GM21619 (cell line): ENCODE data around the gene LYPD1.

Experiments
- ATAC-seq: cut with Tn5 transposase; IDR thresholded peaks from one replicate; pipeline ENCODE4 v1.9.1; 2021; ENCODE audit not compliant: unreplicated experiment

The LYPD1 gene

DNA sequence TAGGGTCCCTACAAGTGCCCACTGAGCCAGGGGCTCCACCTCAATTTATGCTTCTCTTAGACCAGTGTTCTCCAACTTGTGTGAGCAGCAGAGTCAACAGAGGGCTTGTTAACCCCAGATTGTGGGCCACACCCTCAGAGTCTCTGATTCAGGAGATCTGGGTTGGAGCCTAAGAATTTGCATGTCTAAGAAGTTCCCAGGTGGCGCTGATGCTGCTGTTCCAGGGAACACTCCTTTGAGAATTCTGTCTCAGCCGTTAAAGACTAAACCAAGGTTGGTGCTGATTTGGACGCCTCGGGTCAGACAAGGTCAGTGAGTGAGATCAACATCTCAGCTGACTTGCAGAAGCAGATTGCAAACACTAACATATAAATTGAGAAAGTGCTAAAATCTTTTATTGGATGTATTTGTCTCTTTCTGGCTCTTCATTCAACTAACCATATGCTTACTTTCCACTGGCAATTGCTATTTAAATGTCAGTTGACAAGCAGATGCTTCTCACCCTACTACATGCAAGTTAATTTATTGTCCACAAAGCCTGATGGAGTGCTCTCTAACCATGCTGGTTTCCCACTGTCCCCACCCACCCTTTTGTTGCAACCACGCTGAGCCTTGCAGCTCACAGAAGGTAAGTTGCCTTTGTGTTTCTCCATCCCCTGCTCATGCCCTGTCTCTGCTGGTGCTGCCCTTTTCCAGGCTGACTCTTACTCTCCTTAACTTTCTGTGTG lies 31.5 kb downstream of the LYPD1 start:
- ATAC-seq, result no peak

DNA sequence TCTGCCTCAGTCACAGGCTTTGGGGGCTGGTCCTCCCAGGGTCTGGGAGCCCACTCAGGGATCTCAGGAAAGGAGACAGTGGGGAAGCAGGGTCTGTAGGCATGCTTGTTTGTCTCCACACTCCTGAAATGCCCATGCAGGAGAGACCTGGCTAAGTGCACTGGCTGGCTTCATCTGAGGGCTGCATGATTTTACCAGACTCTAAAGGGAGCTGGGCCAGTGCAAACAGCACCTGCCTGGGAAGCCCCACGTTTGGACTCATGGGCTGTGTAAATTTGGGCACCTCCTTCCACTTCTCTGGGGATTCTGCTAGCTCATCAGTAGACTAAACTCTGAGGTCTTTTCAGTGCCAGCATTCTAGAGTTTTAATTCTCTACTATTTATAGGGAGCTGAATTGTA lies 33.7 kb downstream of the LYPD1 start:
- ATAC-seq, result no peak

DNA sequence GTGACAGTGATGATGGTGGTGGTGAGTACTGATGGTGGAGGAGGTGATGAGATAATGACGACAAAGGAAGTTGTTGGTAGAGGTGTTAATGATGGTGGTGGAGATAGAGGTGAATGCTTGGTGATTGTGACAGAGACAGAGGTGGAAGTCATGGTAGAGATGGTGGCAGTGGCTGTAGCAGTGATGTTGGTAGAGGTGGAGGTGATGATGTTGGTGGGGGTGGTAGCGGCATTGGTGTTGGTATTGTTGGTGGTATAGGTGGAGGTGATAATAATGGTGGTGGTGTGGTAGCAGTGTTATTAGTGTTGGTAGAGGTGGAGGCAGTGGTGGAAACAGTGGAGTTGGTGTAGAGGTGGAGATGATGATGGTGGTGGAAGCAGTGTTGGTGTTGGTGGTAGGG lies 36.4 kb downstream of the LYPD1 start:
- no peak for ATAC-seq

DNA sequence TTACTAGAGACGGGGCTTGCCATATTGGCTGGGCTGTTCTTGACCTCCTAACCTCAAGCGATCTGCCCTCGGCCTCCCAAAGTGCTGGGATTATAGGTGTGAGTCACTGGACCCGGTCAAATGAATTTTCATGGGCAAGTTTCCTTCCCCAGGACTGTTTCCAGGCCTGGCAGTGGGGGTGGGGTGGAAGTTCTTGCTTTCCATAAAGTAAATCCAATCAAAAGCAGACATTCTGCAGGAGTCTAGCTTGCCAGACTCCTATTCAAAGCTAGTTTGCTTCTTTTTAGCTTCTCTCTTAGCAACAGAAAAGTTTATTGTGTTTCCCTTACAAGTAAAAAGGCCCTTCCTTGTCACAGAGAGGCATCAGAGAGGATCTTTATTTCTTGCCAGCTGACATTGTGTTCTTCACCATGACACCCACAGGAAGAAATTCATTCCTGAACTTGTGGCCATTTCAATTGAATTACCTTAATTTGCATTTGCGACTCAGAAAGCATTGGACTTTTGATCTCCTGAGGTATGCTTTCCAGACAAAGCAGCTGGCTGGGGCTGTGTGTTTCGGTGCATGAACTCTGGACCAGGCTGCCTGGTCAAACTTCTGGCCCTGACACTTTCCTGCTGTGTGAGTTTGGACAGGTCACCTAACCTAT lies 37.9 kb downstream of the LYPD1 start:
- ATAC-seq, result no peak

DNA sequence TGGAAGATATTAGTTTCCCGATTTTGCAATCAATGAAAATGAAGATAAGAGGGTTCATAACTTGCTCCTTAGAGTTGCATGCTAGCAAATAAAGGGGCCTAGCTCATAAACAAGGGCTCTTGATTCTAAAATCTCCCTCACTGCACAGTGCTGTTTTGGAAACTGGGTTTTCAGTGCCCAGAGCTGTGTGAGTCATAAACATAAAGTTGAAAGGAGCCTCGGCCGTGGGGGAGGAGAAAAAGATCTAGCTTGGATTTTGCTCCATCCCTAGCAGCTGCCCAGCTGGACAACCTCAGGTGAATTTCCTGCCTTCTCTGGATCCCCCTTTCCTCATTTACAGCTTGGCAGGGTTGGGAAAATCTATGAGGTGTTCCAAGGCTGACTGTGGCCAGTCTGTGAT lies 42.5 kb downstream of the LYPD1 start:
- no peak for ATAC-seq

DNA sequence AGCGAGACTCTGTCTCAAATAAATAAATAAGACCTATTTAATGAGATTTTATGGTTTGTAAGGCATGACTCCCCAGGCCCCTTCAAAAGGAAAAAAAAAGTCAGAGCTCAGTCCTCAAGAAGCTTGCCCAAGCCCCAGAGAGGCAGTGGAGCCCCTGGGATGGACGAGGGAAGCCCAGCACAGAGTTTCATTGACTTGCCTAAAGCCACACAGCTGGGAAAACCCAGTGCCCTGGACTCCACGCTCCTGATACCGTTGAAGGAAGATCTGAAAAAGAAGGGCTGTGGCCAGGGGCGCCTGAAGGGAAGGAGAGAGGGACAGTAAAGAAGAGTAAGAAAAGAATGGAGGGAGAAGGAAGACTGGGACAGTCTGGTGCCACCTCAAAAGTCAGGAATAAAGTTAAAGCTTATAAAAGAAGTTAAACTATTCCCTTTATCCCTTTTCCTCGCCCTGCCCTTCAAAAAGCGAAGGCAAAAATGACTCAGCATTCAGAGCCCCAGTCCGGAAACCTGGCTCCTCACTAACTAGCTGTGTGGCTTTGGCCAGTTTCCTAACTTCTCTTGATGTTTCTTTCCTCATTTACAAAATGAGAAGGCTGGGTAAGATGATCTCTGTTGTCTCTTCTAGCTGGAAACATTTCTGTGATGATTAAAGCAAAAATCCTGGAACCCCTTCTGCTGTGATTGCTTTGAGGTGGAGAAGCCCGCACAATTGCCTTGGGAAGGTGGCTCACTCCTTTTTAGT lies 46.7 kb downstream of the LYPD1 start:
- ATAC-seq, result no peak

DNA sequence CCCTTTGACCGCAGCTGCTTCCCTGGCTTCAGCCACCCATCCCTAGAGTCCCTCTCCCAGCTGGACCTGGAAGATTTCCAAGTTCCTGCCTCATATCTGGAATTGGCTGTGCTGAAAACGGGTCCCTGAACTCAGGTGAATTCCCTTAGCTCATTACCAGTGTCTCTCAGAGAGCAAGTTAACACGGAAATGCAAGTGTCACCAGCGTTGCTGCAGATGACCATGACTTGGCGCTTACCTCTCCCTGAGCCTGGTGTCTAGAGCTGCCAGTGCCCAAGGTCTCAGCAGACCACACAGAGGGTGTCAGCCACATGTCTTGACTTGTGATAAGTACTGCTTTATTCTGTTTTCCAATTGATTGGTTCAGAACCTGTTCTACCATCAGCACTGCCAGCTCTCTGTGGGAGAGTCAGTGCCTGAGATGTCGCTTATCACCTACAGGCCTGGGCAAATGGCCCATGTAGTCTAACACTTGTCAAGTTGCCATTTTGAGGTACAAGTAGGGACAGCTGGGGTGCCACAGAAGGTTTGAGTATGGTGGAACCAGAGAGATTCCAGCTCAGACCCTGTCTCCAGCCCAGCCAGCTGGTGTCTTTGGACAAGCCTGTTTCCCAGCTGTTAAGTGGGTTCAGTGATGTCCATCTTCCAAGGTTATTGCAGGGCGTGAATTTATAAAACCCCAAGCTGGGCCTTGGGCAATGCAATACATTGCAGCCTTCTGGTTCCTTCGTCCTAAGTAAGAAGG lies 48.7 kb downstream of the LYPD1 start:
- no peak for ATAC-seq

DNA sequence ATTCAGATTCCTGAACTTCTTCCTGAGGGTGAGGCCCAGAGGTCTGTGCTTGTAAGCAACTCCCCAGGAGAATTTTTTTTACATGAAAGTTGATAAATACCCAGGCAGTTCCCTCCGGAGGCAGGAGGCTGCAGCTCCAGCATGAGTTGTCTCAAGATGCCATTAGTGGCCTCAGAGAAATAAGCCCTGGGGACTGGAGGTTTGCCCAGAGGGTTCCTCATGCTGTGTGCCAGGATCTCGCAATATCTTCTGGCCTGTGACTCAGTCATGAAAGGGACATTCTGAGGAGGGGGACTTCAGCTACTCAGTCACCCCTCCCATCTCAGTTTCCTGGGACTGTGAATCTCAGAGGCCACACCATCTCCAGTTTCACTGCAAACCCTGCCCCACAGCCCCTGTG lies 49.9 kb downstream of the LYPD1 start:
- no peak for ATAC-seq

DNA sequence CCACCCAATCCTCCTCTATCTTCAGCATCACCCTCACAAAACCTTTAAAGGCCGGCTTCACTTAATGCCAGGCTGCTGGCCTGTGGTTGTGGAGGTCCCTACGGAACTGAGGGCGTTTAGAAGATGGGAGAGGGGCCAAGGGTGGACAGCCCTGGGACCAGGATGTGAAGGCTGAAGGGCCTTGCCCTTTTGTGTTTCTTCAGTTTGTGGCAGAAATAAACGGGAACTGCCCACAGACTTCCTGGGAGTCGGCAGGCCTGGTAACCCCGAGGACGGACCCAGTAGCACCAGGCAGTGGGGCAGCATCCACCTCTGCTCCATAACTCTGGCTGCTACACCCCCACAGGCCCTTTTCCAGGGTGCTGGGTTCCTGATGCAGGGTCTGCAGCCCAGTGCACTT lies 51.3 kb downstream of the LYPD1 start:
- no peak for ATAC-seq

DNA sequence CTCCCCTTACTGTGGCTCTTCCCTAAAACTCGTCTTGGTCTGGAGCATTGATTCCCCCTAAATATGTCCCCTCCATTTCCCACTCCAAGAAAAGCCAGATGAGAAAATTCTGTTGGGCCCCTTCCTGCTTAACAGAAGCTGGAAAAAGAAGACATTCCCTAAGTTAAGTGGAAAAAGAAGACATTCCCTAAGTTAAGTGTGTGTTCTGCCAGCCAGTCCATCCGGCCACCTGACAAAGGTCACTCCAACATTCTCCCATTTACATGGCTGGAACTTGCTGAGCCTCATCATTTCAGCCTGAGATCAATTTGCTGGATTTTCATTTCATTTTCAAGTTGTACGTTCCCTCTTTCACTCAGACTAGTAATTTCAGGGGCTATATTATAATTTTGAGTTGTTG lies 52.0 kb downstream of the LYPD1 start:
- no peak for ATAC-seq

DNA sequence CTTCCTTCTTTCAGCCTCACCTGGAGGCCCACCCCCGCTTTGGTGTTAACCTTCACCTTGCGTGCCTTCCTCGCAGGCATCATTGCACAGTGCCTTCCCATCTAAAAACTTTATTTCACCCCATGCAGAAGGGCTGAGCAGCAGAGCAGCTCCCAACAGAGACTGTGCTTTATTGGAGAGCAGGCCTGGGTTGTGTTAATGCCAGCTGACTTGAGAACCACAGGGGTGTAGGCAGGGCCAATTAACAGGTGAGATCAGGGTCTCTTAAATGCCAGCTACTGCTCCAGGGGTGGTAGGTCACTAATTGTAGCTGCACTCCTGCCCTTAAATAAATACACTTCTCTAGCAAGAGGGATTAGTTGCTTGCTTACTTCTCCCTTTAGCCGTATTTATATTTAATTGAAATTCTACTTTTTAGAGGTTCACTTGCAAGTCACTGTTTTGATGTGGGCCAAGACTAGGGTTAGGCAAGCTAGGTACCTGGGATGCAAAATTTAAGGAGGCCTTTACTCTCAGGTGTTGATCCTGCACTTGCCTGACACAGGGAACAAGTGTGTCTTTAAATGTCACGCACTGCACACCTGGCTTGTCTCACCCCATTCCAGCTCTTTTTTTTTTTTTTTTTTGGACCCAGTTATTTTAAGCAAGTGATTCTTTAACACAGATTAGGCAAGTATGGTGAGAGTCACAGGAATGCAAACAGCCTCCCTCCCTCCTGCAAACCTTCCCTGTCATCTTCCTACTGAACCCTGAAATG lies 54.5 kb downstream of the LYPD1 start:
- ATAC-seq, result no peak

DNA sequence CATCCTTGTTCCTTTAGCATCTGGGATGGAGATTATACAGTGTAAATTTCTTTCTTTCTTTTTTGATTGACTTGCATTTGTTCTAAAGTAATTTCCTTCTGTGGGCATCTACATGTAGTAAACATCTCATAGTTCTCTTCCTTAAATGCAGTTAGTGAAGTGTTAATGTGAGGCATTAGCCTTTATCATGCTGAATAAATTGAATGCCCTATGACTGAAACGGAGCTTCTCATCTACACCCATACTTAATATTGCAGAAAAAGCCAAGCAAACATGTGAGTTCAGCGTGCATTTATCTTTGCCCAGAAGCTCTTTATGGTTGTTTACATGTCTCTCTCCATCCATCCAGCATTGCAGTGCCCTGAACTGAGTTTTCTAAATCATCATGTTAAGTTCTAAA lies 58.3 kb downstream of the LYPD1 start:
- no peak for ATAC-seq

DNA sequence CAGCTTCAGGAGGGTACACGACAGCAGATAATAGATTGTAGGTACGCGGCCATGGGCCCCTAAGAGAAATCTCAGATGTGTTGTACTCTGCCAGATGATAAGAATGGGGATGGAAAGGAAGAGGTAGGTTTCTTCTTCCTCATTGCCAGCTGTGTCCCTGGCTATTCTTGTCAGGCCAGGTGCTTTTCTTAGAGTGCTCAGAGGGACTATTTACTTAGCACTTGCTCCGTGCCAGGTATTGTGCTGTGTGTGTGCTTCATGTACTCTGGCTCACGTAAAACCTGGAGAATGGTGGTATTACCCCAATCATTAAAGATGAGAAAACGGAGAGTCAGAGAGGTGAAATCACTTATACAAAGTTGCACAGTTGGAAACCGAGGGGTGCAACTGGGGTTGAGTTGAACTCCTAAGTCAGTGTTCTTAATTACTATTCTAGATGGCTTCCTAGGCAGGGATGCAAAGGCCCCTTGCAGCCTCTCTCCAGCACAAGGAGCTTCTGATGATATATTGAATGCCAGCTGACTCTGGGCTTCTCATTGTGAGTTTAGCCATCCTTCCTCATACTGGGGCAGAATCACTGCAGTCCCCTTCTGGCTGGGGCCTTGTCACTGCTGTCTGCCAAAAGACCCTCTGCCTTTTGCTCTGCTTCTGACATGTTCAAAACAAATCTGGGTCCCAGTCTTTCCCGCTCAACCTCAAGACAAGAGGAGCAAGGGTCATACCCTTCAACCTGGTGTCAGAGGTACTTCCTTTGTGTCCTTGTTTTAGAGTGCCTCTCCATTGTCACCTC lies 60.7 kb downstream of the LYPD1 start:
- ATAC-seq, result no peak

DNA sequence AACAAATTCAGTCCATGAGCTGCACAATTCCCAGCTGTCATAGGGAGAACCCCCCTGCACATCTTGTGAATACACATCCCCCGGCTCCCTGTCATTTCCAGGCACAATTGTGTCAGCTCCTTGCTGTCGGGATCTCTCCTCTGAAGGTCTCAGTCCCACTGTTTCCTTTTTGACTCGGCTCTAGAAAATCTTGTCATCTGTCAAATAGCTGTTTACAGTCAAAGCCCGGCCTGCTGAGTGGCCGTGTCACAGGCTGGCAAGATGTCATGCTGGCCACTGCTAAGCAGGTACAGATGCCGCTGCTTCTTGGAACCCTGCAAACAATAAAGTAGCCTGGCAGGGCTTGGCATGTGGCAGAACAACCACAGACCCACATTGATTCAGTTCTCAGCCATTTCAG lies 61.7 kb downstream of the LYPD1 start:
- no peak for ATAC-seq

DNA sequence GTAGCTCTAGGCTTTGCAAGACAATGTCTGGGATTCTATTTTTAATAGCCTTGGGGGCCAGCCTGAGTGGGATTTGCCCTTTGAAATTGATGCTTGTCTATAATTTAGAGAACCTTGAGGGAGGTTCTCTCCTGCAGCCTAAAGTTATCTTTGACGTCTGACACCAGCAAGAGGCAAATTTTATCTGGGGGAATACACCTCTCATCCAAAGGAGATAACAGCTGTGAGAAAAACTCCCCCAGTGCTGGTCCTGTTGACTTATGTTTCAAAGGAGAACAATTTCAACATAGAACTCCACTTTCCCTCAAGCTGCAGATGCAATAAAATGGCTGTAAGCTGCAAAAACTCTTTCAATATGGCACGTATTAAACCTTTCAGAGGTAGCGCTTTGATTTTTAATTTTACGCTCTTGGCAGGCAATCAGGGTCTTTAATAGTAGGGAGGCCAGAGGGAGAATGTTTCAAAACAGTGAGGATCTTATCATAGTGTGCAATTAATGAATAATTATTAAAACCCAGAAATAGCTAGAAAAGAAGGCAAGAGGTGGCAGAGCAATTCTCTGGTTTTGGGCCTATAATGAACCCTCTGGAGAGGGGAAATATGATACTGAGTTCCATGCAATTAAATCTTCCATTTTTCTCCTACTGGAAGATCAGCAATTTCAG lies 62.4 kb downstream of the LYPD1 start:
- ATAC-seq, result no peak

DNA sequence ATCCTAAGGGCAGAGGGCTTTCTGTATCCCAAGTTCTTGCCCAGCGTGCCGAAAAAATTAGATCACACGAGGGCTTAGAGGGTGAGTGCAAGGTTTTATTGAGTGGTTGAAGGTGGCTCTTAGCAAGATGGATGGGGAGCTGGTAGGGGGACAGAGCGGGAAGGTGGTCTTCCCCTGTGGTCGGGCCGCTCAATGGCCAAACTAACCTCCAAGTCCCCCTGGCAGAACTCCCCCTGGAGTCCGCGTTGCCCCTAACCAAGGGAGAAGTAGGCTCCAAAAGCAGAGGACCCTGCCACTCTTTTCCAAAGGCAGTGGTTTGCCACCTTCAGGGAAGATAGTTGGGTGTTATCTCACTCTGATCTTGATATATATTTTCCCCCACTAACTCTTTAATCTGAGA lies 63.4 kb downstream of the LYPD1 start:
- no peak for ATAC-seq

DNA sequence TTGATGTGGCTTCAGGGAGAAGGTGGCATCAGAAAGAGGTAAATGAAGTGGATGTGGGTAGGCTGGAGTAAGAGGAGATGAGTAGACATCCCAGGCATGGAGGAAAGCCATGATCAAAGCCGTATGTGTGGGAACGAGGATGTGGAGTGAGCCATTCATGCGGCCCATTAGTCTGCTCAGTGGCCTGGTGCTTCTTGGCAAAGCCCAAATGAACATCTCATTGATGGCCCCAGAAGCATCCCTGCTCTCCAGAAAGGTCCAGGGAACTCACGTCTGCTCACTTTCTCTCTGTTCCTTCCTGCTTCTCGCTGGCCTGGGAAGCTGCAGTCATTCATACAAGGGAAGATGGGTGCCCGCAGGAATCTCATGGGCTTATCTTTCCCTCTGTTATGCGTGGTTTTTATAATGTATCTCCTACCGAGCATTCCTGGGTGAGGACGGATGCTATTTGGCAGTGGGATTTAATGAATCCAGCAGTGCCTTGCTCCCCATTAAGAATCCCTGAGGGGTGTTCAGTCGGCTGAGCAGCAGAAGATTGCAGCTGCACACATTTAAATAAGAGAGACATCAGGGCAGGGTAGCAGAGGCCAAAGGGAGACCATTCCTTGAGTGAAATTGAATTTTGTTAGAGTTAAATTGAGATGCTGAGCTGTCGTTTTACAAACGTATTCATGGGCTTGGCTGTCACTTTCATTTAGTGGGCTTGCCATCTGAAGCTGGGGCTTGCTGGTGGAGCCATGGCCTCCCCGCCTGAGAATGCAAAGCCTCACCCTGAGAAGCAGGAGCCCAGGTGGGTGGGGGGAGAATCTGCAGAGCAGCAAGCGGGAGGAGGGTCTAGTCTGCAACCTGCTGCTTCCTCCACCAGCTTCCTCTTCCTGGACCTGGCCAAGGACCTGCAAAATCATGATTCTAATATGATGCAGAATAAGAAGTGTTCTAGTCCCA lies 64.5 kb downstream of the LYPD1 start:
- ATAC-seq, result no peak

DNA sequence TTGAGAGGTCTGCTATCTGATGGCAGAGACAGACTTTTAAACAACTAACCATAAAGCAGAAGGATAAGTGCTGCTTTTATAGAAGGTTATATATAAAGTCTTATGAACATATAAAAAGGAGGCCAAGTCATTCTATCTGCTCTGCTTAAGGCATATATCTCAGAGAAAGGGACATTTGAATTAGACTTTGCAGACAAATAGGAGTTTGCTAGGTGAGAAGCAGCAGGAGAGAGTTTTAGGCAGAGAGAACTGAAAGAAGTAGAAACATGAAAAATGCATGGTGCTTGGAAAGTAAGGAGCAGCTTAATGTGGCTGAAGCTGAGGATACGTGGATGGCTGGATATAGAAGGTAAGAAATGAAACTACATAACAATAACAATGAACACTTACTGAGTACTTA lies 65.4 kb downstream of the LYPD1 start:
- no peak for ATAC-seq
